Activated naive CD4-positive, alpha-beta T cell treated with anti-CD3 and anti-CD28 coated beads for 36 hours (primary cell): ENCODE results near the gene KAT2A. TPM values are rescaled to one million over a fixed set of nuclear protein-coding genes. Genes with fewer than 3 reads are reported as not detected.
A peak's percentile ranks its signal among the peaks of the same experiment; 100 is the strongest.

ENCODE experiments used
- CTCF ChIA-PET: fragments of 350-600 bp; sonication (Branson Sonifier 250); formaldehyde crosslinking; loops from one replicate; lab custom pipeline; 2021; ENCODE audit warnings: antibody characterized with exemption; lab: Charles Lee
- DNase-seq: peaks from one replicate; pipeline ENCODE4 v3.0.0-alpha.2; 2020
- H3K27ac Mint-ChIP-seq: one replicate; pipeline ENCODE4 v1.8.0; 2021; ENCODE audit warnings: mild to moderate bottlenecking, mixed read lengths
- H3K27me3 Mint-ChIP-seq: one replicate; pipeline ENCODE4 v1.8.0; 2021; ENCODE audit warnings: low read depth, mixed read lengths
- H3K36me3 Mint-ChIP-seq: one replicate; pipeline ENCODE4 v1.8.0; 2021; ENCODE audit warnings: low read depth, mixed read lengths
- H3K4me1 Mint-ChIP-seq: one replicate; pipeline ENCODE4 v1.8.0; 2021; ENCODE audit warnings: low read depth, mixed read lengths
- H3K4me3 Mint-ChIP-seq: one replicate; pipeline ENCODE4 v1.8.0; 2021; ENCODE audit warnings: mild to moderate bottlenecking, moderate library complexity, mixed read lengths
- H3K9me3 Mint-ChIP-seq: one replicate; pipeline ENCODE4 v1.8.0; 2021; ENCODE audit warnings: mixed read lengths
- intact Hi-C: fragments of 100-400 bp; cut with micrococcal nuclease; formaldehyde crosslinking; loops from one replicate; pipeline ENCODE4 v1.15.1; 2023
- total RNA-seq, 2 experiments: library from RNA; stranded (reverse); gene quantifications; one replicate each; pipeline ENCODE4 v1.2.3, GENCODE V29; 2021

The KAT2A gene
- total RNA-seq, 2 experiments from 2014 or later = 57.3 to 59.0 TPM

GRCh38 chr17:42081516-42082129 is 39.5 kb downstream of the KAT2A start:
- intact Hi-C loops = no loop called here
- no peak for DNase-seq
- CTCF ChIA-PET = no interaction called here
- Mint-ChIP-seq H3K36me3 (no peaks in the 10 kb centered on the region), H3K27ac (no peak overlapping the region), H3K27me3 (no peaks in the 10 kb centered on the region), H3K9me3 (no peaks in the 10 kb centered on the region), H3K4me3 (no peak overlapping the region), H3K4me1 (no peaks in the 10 kb centered on the region)

DNA sequence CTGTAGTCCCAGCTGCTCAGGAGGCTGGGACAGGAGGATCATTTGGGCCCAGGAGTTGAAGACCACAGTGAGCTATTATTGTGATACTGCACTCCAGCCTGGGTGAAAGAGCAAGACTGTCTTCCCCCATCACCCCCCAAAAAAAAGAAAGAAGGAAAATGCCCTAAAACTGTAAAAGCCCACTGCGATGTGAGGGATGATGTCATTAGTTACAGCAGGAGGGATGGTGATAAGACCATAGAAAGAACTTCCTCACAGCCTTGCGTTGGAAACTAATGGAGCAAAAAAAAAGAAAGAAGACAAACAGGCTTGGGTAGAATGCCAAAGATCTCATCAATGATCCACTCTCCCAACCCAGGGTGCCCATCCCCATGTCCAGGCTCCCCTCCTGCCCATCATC is 41.6 kb downstream of the KAT2A start:
- no peak overlapping the region for H3K4me3 Mint-ChIP-seq
- H3K36me3 Mint-ChIP-seq = no peaks in the 10 kb centered on the region
- no peak overlapping the region for H3K27ac Mint-ChIP-seq
- intact Hi-C loops = no loop called here
- no peaks in the 10 kb centered on the region for H3K4me1 Mint-ChIP-seq
- CTCF ChIA-PET = interaction anchor here (0.7 to 1.7 kb wide), 5 partner anchors 12 to 112 kb away, joined by 3 to 5 read pairs (median 4); no protein-coding TSS in a partner anchor
- no peak for DNase-seq
- H3K9me3 Mint-ChIP-seq = no peaks in the 10 kb centered on the region
- no peaks in the 10 kb centered on the region for H3K27me3 Mint-ChIP-seq

DNA sequence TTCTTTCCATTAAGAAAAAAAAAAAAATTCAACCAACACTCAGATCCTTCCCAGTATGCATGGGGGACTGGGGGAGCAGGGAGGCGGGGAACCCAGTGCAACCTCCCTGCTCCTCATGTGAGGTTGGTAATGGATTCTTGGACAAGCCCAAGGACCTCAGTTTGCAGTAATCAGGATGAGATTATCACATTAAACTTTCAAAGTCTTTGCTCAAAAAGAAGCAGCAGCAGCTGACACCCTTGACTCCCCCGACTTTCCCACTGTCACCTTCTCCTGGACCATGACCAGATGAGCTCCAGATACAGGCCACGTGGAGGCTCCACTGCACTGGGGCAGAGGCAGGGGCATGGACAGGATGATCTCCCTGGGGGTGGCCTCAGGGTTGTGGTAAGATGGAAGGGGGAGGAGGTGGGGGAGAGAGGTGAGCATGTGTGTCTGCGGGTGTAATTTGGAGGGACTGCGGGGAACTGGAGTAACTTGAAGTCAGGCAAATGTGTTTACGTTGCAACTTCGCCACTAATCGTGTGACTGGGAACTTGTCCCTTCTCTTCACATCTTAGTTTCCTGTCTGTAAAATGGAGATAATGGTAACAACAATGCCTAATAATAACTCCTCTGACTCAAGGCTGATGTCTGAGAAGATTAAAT is 42.6 kb downstream of the KAT2A start:
- CTCF ChIA-PET = interaction anchor here (1.7 kb wide), 1 partner anchor 13 kb away, joined by 4 read pairs; no protein-coding TSS in a partner anchor
- intact Hi-C loops = no loop called here

DNA sequence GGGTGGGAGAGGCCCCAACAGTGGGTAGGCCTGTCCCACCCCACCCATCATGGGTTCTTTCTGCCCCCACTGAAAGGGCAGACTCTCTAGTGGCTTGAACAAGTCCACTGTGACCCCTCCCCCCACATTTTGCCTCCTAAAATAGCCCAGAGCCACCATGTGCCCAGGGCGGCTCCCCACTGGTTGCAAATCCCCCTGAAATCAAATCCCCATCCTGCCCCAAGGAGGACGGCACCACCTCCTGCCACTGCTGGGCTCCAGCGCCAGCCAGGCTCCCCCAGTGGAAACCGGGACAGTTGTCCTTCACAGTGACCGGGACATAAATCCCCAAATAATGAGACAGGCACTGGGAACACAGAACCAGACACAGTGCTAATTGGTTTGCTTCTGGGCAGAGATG is 43.4 kb downstream of the KAT2A start:
- H3K4me3 Mint-ChIP-seq = no peak overlapping the region
- CTCF ChIA-PET = no interaction called here
- H3K27me3 Mint-ChIP-seq = peaks cover 12% of the 10 kb centered on the region
- H3K9me3 Mint-ChIP-seq = no peaks in the 10 kb centered on the region
- H3K36me3 Mint-ChIP-seq = no peaks in the 10 kb centered on the region
- peaks cover 2% of the 10 kb centered on the region for H3K4me1 Mint-ChIP-seq
- intact Hi-C loops = no loop called here
- DNase-seq = no peak
- H3K27ac Mint-ChIP-seq = no peak overlapping the region

More for the DNA sequence above, 42.6 kb downstream of the KAT2A start:
- Mint-ChIP-seq H3K27ac (no peak overlapping the region), H3K4me1 (no peaks in the 10 kb centered on the region), H3K36me3 (no peaks in the 10 kb centered on the region), H3K27me3 (peaks cover 5% of the 10 kb centered on the region), H3K9me3 (no peaks in the 10 kb centered on the region), H3K4me3 (no peak overlapping the region)
- no peak for DNase-seq

- H3K27ac Mint-ChIP-seq = no peak overlapping the region
- no peak for DNase-seq
- intact Hi-C loops = no loop called here
- no peaks in the 10 kb centered on the region for H3K9me3 Mint-ChIP-seq
- no peaks in the 10 kb centered on the region for H3K36me3 Mint-ChIP-seq
- H3K27me3 Mint-ChIP-seq = peaks cover 15% of the 10 kb centered on the region
- no peak overlapping the region for H3K4me3 Mint-ChIP-seq
- CTCF ChIA-PET = interaction anchor here (0.8 to 1.8 kb wide), 2 partner anchors 10 to 41 kb away, joined by 3 to 7 read pairs; no protein-coding TSS in a partner anchor
- H3K4me1 Mint-ChIP-seq = peaks cover 5% of the 10 kb centered on the region
Measured at GRCh38 chr17:42076797-42077559, 44.2 kb downstream of the KAT2A start.

- no peaks in the 10 kb centered on the region for H3K9me3 Mint-ChIP-seq
- H3K4me3 Mint-ChIP-seq = no peak overlapping the region
- no peak overlapping the region for H3K27ac Mint-ChIP-seq
- no peak for DNase-seq
- peaks cover 8% of the 10 kb centered on the region for H3K4me1 Mint-ChIP-seq
- no peaks in the 10 kb centered on the region for H3K36me3 Mint-ChIP-seq
- intact Hi-C loops = no loop called here
- peaks cover 24% of the 10 kb centered on the region for H3K27me3 Mint-ChIP-seq
- CTCF ChIA-PET = interaction anchor here (0.6 to 1.8 kb wide), 3 partner anchors 8 to 218 kb away, joined by 3 to 7 read pairs (median 4); no protein-coding TSS in a partner anchor
Measured at GRCh38 chr17:42075789-42076188, 45.4 kb downstream of the KAT2A start.

DNA sequence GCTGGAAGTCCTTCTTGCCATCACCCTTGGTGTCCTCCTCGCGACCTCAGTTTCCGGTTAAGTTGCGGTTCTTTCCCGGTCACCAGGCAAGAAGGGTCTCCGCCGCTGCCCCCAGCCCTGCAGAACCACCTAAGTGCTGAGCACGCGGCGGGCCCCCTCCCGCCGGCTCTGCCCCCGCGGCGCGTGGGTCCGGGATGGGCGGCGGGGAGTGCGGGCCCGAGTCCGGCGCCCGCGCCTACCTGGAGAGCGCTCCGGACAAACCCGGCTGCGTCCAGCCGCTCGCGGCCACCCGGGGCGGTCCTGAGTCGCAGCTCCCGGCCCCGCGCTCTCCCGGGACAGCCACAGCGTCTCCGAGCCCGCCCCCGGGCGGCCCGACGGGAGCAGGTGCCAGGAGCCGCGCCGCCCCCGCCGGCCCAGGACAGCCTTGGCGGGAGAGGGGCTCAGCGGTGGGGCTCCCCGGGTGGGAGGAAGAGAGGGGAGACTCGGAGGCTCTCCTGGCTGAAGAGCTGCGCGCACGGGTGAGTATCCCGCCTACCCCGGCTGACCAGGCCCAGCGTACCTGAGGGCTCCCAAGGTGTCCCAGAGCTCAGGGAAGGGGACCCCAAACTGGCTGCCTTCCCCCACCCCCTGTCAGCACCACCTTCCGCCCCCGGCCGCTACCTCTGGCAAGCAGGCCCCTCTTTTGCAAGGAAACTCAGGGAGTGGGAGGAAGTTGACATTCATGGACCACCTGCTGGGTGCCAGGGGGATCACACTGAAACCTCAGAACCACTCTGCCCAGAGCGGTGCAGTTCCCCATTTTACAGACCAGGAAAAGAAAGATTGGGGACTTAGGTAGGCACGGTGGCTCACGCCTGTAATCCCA is 48.6 kb downstream of the KAT2A start:
- DNase-seq = no peak
- Mint-ChIP-seq H3K4me1 (peaks cover 8% of the 10 kb centered on the region), H3K27ac (no peak overlapping the region), H3K9me3 (no peaks in the 10 kb centered on the region), H3K4me3 (no peak overlapping the region), H3K27me3 (peaks cover 27% of the 10 kb centered on the region), H3K36me3 (no peaks in the 10 kb centered on the region)
- CTCF ChIA-PET = interaction anchor here (0.5 to 1.8 kb wide), 3 partner anchors 26 to 55 kb away, joined by 3 to 4 read pairs (median 4); partner anchors contain the start of gene DNAJC7
- intact Hi-C loops = no loop called here

- H3K9me3 Mint-ChIP-seq = no peaks in the 10 kb centered on the region
- H3K27ac Mint-ChIP-seq = no peak overlapping the region
- peaks cover 27% of the 10 kb centered on the region for H3K27me3 Mint-ChIP-seq
- CTCF ChIA-PET = interaction anchor here (0.9 to 1.8 kb wide), 3 partner anchors 42 to 54 kb away, joined by 3 to 4 read pairs (median 4); partner anchors contain the start of gene DNAJC7
- intact Hi-C loops = no loop called here
- H3K36me3 Mint-ChIP-seq = no peaks in the 10 kb centered on the region
- peak overlapping the region; percentile 34 for H3K4me3 Mint-ChIP-seq
- no peak for DNase-seq
- peaks cover 8% of the 10 kb centered on the region for H3K4me1 Mint-ChIP-seq
Measured at GRCh38 chr17:42071810-42072209, 49.4 kb downstream of the KAT2A start.

GRCh38 chr17:42068979-42069378 is 52.2 kb downstream of the KAT2A start:
- Mint-ChIP-seq H3K4me1 (peaks cover 16% of the 10 kb centered on the region), H3K27ac (no peak overlapping the region), H3K9me3 (no peaks in the 10 kb centered on the region), H3K36me3 (no peaks in the 10 kb centered on the region), H3K4me3 (no peak overlapping the region), H3K27me3 (peaks cover 26% of the 10 kb centered on the region)
- DNase-seq = no peak
- intact Hi-C loops = no loop called here
- CTCF ChIA-PET = interaction anchor here (0.7 to 2.7 kb wide), 7 partner anchors 29 to 199 kb away, joined by 3 to 11 read pairs (median 4); partner anchors contain the start of gene ZNF385C

GRCh38 chr17:42067371-42068091 is 53.6 kb downstream of the KAT2A start:
- H3K9me3 Mint-ChIP-seq = no peaks in the 10 kb centered on the region
- CTCF ChIA-PET = interaction anchor here (0.7 to 4.5 kb wide), 20 partner anchors 9 to 114 kb away, joined by 3 to 38 read pairs (median 5); no protein-coding TSS in a partner anchor
- H3K4me3 Mint-ChIP-seq = no peak overlapping the region
- no peaks in the 10 kb centered on the region for H3K36me3 Mint-ChIP-seq
- H3K27ac Mint-ChIP-seq = no peak overlapping the region
- H3K27me3 Mint-ChIP-seq = peaks cover 15% of the 10 kb centered on the region
- intact Hi-C loops = loop anchor here (1.0 to 2.0 kb wide), 4 partner anchors 34 to 339 kb away; partner anchors contain the start of gene KCNH4
- peaks cover 22% of the 10 kb centered on the region for H3K4me1 Mint-ChIP-seq
- DNase-seq = peak; percentile 83

DNA sequence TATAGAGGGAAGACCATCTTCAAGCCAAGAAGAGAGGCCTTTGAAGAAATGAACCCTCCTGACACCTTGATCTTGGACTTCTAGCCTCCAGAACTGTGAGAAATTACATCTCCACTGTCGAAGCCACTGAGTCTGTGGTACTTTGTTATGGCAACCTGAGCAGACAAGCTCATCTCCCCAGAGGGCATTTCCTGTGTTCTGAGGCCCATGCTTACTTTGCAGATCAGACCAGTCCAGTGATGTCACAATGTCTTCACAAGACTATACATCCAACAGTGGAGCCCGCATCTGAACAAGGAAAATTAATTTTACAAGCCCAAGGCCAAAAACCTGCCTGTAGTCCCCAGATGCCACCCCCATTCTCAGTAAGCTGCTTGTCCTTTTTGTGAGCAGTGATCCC is 56.0 kb downstream of the KAT2A start:
- Mint-ChIP-seq H3K36me3 (no peaks in the 10 kb centered on the region), H3K9me3 (no peaks in the 10 kb centered on the region), H3K27me3 (no peaks in the 10 kb centered on the region), H3K4me1 (peaks cover 16% of the 10 kb centered on the region), H3K27ac (no peak overlapping the region), H3K4me3 (no peak overlapping the region)
- CTCF ChIA-PET = interaction anchor here (0.6 to 4.5 kb wide), 22 partner anchors 10 to 854 kb away, joined by 3 to 38 read pairs (median 4); partner anchors contain the start of gene ZNF385C
- intact Hi-C loops = no loop called here
- DNase-seq = no peak
